Right renal cortex interstitium (tissue), 3 donors: ENCODE results near the gene KPNB1. TPM values are rescaled to one million over a fixed set of nuclear protein-coding genes. Genes with fewer than 3 reads are reported as not detected.

Experiments
- DNase-seq, 3 donors: peaks; one replicate each; pipeline ENCODE4 v3.0.0-alpha.2; 2013; ENCODE audit warnings: low read depth in 3 of 3, low spot score in 2 of 3
- polyA plus RNA-seq, 3 donors: library from polyadenylated mRNA; unstranded; fragments of 120-200 nt; gene quantifications; one replicate each; pipeline ENCODE4 v1.2.1, GENCODE V29; 2013; ENCODE audit not compliant: insufficient read length in 3 of 3

KPNB1 gene
- polyA plus RNA-seq, 3 donors: 264 to 297 (median 270) TPM

DNA sequence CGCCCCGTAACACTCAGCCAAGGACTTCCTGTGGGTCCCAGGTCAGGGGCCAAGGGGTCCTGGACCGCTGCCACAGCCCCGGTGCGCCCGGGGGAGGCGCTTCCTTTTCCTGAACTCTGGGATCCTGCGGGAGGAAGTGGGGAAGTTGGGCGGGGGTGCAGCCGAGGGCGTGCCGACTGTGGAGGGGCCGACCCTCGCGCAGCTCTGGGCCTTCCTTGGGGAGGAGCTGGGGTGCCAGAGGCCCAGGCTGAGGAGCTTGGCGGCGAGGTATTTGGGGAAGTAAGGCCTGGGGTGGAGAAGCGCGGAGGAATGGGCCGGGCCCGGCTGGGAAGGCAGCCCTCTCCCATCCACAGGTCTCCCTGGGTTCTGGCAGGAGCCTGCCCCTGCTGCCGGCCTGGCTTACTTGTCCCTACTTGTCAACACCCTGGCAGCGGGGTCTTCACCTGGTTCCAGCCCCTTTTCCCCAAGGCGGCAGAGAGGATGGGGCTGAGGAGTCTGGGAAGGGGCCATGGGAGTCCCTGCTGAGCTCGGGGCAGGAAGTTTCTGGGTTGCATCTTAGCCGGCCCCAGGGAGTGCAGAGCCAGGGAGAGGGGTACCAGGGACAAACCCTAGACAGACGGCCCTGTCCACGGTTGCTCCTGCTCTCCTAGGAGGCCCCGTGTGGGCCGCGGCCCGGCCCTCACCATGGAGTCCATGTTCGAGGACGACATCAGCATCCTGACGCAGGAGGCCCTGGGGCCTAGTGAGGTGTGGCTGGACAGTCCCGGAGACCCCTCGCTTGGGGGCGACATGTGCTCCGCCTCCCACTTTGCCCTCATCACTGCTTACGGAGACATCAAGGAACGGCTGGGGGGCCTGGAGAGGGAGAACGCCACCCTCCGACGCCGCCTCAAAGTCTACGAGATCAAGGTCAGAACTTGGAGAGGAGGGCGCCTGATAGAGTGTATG, 46.0 kb downstream of the KPNB1 start:
- no peak for DNase-seq

DNA sequence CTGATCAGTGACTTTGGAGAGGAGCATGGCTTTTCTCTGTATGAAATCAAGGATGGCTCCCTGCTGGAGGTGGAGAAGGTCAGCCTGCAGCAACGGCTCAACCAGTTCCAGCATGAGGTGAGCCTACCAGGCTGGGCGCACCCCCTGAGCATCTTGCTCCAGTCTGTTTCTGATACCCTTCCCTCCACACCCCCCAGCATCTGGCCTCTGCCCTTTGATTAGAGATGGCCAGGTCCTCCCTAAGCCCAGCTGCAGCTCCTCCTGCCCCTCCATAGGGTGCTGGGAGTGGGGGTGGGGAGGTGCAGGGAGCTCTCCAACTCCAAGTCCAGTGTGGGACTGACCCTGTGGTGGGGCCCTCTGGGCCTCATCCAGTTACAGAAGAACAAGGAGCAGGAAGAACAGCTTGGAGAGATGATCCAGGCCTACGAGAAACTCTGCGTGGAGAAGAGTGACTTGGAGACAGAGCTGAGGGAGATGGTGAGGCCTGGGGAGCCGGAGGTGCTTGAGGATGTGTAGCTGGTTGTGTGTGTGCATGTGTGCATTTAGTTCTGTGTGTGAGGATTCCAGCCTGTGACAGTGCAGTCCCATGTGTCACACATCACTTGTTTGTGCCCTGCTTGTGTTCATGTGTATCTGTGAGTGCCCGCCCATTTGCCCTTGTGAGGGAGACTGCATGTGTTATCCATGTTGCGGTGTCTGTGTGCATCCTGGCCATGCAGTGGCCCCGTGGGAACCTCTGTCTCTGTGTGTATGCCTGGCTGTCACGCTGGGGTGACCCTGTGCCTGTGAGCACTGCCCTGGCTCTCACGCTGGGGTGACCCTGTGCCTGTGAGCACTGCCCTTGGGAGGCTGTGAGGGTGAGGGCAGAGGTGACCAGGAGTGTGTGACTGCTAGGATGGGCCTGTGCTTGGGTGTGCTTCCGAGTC, 47.3 kb downstream of the KPNB1 start:
- no peak for DNase-seq

DNA sequence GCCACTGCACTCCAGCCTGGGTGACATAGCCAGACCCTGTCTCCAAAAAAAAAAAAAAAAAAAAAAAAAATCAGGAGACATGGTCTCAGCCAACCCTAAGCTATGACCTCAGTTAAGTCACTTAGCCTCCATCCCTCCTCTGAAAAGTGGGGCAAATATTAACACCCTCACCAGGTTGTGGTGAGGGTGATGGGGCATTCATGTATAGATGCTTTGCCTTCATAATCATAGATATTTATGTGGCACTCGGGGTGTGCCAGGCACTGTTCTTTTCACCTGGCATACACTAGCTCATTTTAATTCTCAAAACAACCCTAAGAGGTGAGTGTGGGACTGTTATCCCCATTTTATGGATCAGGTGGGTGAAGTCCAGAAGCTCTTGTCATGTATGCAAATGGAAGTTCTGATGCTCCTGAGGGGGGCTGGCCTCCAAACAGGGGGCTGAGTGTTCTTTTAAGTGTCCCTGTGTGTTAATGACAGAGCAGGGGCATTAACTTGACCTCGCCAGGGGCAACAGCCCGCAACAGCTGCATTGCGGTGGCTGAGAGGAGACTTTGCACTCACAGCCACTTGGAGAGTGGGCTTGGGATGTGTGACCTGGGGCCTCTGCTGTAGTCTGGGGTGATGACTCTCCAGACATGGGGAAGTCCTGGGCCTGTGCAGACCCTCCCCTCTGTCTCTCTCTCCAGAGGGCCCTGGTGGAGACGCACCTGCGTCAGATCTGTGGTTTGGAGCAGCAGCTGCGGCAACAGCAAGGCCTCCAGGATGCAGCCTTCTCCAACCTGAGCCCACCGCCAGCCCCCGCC, 48.4 kb downstream of the KPNB1 start:
- DNase-seq: no peak

DNA sequence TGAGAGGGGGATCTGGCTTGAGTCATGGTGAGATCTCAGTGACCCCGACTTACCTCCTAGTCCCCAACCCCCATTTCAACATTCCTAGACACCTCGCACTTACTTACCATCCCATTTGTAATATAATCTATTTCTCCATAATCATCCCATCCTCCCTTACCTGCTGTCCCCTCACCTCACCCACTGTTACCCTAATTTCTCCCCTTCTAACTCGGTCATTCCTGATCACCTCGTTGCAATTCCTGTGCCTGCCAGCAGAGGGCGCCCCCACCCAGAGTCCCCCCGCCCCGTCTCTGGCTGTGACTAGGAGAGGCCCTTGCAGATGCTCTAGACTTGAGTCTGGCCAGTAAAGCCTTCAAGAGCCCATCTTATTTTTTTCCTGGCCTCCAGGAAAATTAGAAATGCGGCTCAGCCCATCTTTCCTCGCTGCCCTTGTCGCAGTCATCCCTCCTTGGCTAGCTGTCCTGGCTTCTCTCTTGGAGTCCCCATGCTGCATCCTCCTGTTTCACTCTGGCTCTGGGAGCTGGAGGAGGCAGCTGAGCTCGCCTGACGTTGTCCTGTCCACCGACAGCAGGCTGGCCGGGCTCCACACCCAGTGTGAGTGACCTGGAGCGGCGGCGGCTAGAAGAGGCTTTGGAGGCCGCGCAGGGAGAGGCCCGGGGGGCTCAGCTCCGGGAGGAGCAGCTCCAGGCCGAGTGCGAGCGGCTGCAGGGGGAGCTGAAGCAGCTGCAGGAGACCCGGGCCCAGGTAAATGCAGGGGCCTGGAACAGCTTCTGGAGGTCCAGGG, 49.2 kb downstream of the KPNB1 start:
- DNase-seq: no peak

DNA sequence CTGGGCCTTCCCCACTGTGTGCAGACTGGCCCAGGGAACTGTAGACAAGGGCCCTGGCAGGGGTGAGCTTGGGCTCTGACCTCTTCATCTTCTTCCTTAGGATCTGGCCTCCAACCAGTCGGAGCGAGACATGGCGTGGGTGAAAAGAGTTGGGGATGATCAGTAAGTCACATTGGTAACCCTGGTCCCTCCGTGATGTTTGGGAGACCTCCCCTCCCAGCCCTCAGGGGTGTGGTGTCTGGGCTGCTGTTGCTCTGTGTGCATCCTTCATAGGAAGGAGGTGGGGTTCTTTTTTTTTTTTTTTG, 49.8 kb downstream of the KPNB1 start:
- DNase-seq: no peak

DNA sequence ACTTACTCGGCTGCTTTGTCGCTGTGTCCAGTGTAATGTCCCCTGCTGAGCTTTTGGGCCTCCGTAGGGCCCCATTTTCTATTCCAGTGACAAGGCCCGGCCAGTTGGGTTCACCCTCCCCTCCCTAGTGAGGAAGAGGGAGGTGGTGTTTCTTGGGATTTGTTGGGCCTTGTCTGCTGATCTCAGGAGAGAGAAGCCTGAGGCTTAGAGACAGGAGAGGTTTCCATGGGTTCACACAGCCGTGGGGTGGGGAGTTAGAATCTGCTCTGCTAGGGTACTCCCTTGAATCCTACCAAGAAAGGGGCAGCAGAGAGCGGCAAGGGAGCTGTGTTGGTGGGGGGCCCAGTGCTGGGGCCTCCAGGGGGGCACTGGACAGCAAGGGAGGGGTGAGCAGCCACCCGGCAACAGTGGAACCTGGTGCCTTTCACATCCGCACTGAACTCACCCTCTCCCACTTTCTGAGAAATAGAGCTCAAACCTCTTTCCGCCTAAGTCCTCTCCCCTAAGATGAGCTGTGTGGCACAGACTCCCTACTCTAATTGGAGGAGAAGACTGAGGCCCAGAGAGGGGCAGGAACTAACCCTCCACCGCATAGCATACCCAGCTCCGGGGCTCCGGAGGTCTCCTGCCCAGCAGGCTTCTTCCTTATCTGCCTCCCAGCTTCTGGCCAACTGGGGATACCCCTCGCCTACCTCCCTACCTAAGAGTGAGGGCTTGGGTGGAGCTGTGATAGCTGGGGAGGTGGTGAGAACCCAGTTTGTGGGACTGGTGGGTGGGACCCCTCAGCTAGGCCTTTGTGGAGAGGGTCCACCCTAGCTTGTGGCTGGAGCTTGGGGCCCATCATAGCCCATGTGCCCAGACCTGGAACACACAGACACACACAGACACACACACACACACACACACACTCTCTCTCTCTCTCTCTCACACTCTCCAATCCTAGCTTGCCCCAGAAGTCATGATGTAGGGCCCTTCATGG, 51.0 kb downstream of the KPNB1 start:
- no peak for DNase-seq

DNA sequence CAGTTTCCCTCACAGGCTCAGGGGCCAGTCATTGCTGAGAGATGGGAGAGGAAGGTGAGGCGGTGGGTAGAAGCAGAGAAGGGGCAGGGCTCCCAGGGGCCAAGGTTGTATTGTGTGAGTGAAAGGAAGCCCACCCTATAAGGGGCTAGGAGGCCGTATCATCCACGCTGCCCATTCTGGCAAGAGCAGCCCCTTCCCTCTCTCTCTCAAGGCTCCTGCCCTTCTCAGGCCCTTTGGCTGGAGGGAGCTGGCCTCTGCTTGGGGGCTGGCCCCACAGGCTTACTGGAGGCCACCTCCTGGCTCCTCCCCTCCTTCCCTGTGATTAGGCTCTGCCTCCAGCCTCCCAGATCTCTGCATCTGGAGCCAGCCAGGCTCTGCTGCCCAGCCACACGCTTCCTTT, 51.9 kb downstream of the KPNB1 start:
- no peak for DNase-seq

DNA sequence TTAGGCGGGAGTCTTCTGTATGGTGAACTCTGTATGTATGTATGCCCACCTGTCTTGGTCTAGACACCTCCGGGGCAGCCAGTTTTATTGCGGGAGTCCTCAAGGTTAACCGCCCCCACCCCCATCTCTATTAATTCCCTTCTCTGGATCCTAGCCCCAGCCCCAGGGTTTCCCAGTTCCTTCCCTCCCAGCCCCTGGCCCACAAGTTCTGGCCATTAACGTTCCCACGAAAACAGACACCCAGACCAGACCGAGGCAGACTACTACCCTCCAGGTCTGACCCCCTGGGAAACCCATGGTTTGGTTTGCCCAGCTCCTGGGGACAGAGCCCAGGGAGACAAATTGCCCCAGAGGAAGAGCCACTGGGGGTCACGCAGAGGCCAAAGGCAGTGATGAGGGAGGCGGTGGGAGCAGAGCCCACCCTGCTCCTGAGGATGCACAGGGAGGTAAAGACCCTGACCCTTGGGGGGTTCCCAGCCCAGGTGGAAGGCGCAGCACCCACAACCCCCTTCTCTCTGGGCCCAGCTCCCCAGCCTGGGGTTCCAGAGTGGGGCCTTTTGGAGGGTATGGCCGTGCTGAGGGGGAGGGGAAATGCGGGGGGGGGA, 52.8 kb downstream of the KPNB1 start:
- no peak for DNase-seq

DNA sequence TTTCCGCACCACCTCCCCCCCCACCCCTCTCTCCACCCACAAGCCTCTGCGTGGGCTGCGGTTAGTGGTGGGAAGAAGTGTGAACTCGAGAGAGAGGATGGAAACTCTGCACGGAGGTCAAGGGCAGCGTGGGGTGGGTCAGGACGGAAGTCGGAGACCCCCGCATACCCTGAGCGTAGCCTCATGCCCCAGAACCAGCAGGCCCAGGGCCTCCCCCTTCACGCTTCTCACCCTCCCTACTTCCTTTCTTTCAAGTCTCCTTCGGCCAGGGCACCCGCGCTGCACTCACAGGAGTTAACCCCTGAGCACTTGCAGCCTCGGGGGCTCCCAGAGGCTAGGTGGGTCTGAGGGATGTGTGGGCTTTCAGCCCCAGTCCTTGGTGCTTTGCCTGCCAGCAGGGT, 53.5 kb downstream of the KPNB1 start:
- DNase-seq: no peak

DNA sequence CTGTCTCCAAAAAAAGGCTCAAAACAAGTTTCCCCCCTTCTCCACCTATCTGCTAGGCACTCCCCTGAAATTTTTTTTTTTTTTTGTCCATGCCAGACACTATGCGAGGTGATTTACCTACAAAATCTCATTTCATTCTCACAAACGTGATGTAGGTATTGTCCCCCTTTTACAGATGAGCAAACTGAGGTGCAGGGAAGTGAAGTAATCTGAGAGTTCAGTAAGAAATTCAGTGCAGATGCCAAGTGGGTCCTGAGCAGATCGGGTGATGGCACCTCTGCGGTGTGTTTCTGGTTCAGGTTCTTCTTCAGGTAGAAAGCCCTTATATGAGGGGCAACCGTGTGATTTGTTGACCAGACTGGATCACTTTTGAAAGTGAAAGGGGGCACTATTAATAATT, 54.0 kb downstream of the KPNB1 start:
- no peak for DNase-seq

DNA sequence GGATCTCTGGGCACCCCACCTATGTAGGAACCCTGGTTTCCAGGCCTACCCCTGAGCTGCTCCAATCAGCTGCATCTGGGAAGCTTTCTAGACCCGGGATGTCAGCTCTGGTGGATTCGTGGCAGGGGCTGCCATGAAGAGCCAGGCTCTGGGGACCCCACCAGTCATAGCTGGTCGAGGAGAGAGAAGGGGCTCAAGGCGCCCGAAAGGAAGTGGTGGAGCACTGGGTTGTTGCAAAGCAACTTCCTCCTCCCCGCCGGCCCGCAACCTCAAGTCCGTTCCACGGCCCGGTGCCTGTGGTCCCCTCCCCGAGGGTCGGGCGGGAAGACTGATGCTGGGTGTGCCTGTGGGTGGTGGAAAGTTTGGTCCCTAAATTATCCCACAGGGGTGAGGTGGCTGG, 54.4 kb downstream of the KPNB1 start:
- no peak for DNase-seq

DNA sequence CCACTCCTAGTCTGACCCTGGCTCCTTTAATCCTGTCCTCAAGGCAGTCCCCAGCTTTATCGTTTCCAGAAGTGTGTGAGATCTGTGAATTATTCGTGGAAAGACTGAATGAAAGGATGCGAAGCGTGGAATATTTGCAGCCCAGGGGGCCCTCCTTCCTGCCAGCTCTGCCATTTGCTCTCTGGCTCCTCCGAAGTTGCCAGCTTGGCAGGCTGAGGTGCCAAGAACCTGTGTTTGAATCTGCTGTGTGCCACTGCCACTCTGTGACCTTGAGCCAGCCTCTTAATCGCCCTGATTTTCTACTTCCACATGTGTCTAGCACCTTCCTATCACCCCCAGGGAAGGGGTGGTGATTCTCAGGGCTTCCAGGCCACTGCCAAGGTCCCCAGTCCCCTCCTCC, 55.0 kb downstream of the KPNB1 start:
- DNase-seq: no peak

DNA sequence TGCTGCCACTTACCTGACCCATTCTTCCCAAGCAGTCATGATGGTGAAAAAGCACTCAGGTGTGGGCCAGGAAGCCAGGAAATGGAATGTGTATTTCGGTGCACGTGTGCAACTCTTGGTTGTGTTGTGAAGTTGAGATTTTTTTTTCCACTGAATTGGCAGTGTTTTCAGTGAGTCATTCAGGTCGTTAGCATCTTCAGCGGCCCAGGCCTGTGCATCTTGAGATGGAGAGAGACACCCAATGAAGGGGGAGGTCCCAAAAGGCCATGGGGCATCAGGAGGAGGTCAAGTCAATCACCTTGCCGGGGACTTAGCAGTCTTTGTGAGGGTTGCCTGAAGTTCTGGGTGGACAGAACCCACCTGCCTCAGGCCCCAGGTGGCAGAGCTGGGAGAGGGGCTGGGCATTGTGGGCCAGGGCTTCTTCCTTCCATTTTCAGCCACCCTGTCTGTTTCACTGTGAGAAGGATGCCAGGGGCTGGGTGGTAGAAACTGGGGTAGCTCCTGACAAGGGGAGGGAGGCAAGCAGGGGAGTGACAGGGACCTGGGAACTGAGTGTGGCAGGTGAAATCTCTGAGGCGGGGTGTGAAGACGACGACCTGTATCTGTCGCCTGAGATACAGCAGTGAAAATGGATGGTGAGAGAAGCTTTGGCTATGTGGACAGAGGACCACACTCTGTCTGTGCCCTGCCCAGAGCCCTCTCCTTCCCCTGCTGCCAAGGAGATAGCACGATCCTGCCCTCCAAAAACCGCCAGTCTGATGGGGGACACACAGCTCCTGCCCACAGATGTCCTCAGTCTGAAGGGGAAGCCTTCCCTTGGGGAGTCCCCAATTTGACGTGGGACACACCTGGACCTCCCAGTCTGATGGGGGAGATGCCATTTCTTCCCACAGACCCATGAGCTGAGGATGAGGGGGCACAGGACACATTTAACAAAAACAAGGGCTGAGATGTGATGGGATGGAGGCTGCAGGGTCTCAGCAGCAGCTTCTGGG, 56.1 kb downstream of the KPNB1 start:
- no peak for DNase-seq

DNA sequence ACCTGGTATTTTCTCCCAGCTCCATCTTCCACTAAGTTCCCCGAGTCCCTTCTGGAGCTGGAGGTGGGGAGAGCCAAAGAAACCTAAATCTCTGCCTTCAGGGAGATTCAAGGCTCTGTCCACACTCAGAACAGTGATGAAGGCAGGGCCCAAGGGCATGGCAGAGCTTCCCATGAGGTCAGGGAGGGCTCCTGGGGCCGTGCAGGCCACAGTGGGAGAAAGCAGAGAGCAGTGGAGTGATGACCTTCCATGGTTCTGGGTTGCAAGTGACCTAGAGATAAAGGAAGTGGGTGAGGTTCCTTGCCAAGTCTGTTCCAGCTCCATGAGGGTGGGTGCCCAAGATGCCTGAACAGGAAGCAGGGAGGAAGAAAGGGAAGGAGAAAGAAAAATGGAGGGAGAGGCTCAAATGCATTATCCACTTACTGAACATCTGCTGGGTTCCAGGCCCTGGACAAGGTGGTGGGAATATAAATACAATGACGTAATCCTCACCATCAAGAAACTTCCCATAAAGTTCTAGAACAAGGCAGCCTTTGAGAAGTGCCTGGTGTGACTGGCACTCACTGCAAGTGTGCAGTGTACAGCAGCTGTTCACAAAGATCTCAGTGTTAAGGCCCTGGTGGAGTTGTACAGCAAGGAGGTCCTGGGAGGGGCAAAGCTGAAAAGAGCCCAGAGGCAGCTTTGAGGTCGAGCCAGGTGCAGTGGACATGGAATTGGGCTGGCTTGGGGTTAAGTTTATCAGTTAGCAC, 57.5 kb downstream of the KPNB1 start:
- DNase-seq: no peak

DNA sequence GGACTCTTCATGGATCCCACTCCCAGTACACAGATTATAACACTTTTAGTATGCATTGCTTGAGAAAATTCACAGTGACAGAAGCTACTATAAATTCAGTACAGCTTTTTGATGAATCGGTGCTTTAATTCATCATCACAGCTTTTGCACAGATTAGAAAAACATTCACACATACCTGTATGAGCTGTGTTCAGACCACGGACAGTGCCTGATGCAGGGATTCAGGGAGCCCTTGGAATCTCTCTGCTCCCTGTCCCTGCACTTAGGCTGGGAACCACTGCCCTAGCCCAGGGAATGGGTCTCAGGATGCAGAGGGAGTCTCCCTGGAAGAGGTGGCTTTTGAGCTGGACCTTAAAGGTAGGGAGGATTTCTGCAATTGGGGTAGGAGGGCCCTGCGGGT, 58.2 kb downstream of the KPNB1 start:
- DNase-seq: no peak

DNA sequence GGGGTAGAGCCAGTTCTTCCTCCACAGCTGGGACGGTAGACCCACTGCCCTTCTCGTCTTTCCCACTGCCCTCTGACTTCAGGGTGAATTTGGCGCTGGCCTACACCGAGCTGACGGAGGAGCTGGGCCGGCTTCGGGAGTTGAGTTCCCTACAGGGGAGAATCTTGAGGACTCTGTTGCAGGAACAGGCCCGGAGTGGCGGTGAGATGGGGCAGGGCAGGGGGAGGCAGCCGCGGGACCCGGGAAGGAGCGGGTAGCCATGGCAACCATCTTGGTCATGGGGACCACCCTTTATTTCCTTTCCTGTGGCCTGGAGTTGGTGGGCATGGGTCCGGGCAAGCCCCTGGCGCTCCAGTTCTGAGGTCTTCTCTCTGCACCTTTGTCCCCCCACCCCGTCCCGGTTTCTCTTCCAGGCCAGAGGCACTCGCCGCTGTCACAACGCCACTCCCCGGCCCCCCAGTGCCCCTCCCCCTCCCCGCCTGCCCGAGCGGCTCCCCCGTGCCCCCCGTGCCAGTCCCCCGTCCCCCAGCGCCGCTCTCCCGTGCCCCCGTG, 58.7 kb downstream of the KPNB1 start:
- no peak for DNase-seq
